ENCODE measurements around the gene CHI3L2. TPM values are rescaled to one million over a fixed set of nuclear protein-coding genes. Genes with fewer than 3 reads are reported as not detected.

Gene CHI3L2
- total RNA-seq, 1 donor from 2014 or later = 50.3 TPM

DNA sequence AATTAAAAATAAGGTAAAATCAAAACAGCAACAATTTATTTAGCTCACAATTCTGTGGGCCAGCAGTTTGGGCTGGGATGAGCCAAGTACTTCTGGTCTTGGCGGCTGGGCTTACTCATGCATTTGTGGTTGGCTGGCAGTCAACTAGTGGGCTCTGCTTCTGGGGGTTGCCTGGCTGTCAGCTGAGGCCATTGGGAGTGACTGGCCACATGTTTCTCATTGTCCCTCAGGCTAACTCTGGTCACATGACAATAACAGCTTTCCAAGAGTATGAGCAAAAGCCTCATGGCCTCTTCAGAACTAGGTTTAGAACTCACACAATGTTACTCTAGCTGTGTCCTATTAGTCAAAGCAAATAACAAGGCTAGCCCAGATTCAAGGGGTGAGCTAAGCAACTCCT lies 47.6 kb downstream of the CHI3L2 start:
- TF ChIP-seq, protein P1, sequence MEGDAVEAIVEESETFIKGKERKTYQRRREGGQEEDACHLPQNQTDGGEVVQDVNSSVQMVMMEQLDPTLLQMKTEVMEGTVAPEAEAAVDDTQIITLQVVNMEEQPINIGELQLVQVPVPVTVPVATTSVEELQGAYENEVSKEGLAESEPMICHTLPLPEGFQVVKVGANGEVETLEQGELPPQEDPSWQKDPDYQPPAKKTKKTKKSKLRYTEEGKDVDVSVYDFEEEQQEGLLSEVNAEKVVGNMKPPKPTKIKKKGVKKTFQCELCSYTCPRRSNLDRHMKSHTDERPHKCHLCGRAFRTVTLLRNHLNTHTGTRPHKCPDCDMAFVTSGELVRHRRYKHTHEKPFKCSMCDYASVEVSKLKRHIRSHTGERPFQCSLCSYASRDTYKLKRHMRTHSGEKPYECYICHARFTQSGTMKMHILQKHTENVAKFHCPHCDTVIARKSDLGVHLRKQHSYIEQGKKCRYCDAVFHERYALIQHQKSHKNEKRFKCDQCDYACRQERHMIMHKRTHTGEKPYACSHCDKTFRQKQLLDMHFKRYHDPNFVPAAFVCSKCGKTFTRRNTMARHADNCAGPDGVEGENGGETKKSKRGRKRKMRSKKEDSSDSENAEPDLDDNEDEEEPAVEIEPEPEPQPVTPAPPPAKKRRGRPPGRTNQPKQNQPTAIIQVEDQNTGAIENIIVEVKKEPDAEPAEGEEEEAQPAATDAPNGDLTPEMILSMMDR (IDR thresholded peaks at IDR 0.05) = no peak
- Histone ChIP-seq H3K27ac (no peak overlapping the region), H3K27me3 (peaks cover 14% of the 10 kb centered on the region), H3K9me3 (no peaks in the 10 kb centered on the region), H3K4me1 (no peaks in the 10 kb centered on the region), H3K36me3 (no peaks in the 10 kb centered on the region), H3K4me3 (no peak overlapping the region)
- intact Hi-C loops (cut with DNase I) = no loop called here
- ATAC-seq = peak; percentile 79
- no peak for DNase-seq

DNA sequence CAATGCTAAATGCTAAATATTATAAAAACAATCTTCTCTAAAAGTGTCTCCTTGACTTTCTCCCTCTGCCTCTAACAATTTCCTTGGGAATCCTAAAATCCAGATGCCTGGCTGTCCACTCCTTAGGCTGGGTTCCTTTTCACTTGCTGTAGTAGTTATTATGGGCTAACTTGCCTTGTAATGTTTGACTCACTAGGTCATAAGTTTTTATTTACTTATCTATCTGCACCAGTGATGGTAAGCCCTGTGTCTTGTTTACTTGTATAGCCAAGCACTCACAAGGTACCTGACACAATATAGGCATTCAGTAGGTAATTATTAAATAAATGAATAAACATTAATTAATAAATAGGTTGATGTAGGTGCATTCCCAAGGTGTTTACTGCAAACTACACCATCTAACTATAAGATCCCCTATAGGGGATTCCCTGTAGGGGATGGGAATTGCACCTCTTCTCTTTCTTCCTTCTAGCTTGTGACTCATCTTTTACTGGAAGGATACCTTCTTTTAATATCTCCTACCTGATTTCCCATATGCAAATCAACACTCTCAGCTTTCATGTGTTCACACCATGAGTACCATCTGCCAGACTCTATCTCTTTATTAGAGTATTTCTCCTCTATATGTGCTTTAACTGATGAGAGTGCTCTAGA lies 48.4 kb downstream of the CHI3L2 start:
- no peak for DNase-seq
- TF ChIP-seq, protein P1 (IDR thresholded peaks at IDR 0.05) = no peak
- H3K27ac ChIP-seq = no peak overlapping the region

DNA sequence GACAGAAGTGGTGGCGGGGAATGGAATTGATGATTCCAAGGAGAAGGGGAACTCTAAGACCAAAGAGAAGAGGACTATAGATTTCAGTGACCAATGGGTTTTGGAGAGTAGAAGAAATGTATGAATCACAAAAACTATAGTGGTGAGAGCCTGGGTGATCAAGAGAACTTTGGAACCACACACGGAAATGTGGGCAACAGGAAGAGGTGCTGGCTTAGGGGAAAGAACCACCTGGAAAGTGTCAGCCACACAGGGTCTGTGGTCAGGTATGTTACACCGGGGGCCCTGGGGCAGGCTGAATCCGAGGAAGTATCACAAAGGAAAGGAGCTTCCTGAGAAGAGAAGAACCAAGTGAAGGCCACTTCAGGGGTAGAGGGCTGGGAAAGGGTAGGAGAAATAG lies 51.6 kb downstream of the CHI3L2 start:
- no peak overlapping the region for H3K27ac ChIP-seq
- H3K4me1 ChIP-seq = no peaks in the 10 kb centered on the region
- no peak overlapping the region for H3K4me3 ChIP-seq
- H3K36me3 ChIP-seq = no peaks in the 10 kb centered on the region
- H3K9me3 ChIP-seq = no peaks in the 10 kb centered on the region
- DNase-seq (no peak), ATAC-seq (no peak)
- H3K27me3 ChIP-seq = no peaks in the 10 kb centered on the region
- TF ChIP-seq, protein P1 (IDR thresholded peaks at IDR 0.05) = no peak
- intact Hi-C loops (cut with DNase I) = no loop called here

More for the DNA sequence above, 48.4 kb downstream of the CHI3L2 start:
- no peaks in the 10 kb centered on the region for H3K9me3 ChIP-seq
- ATAC-seq = no peak
- H3K4me3 ChIP-seq = no peak overlapping the region
- H3K36me3 ChIP-seq = no peaks in the 10 kb centered on the region
- peaks cover 8% of the 10 kb centered on the region for H3K27me3 ChIP-seq
- intact Hi-C loops (cut with DNase I) = no loop called here
- no peaks in the 10 kb centered on the region for H3K4me1 ChIP-seq

DNA sequence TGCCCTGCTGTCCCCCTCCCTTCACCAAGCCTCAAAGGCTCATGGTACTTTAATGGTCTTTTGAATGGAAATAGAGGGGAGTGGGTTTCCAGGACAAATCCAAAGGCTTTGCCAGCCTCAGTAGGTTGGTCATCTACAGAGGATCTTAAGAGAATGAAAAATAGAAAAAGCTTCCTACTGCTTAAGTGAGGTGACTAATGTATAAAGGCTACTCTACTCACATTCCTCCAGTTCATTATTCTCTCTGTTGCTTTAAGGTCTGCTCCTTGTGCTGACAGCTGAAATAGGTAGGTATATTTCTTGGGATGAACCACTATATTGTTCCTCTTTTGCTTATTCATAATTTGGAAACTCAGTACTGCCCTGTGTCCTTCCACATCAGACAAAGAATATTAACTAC lies 52.8 kb downstream of the CHI3L2 start:
- H3K27ac ChIP-seq = no peak overlapping the region
- no peaks in the 10 kb centered on the region for H3K36me3 ChIP-seq
- ATAC-seq (no peak), DNase-seq (no peak)
- H3K9me3 ChIP-seq = no peaks in the 10 kb centered on the region
- intact Hi-C loops (cut with DNase I) = no loop called here
- H3K4me1 ChIP-seq = no peaks in the 10 kb centered on the region
- TF ChIP-seq, protein P1 (IDR thresholded peaks at IDR 0.05) = no peak
- H3K27me3 ChIP-seq = no peaks in the 10 kb centered on the region
- H3K4me3 ChIP-seq = no peak overlapping the region

DNA sequence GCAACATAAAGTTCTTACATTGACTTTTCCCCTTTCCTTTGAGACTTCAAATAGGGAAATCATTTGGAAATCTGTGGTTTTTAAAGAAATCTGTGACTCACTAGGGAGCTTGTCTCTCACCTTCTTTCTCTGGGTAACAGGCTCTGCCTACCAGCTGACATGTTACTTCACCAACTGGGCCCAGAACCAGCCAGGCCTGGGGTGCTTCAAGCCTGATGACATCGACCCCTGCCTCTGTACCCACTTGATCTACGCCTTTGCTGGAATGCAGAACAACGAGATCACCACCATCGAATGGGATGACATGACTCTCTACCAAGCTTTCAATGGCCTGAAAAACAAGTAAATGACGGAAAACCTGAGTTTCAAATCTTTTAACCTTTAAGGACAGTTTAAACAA lies 53.9 kb downstream of the CHI3L2 start:
- Histone ChIP-seq H3K27ac (no peak overlapping the region), H3K27me3 (no peaks in the 10 kb centered on the region), H3K36me3 (no peaks in the 10 kb centered on the region), H3K9me3 (no peaks in the 10 kb centered on the region), H3K4me1 (no peaks in the 10 kb centered on the region), H3K4me3 (no peak overlapping the region)
- DNase-seq = peak; percentile 66
- TF ChIP-seq, protein P1 (IDR thresholded peaks at IDR 0.05) = no peak
- peak; percentile 83 for ATAC-seq
- intact Hi-C loops (cut with DNase I) = no loop called here

DNA sequence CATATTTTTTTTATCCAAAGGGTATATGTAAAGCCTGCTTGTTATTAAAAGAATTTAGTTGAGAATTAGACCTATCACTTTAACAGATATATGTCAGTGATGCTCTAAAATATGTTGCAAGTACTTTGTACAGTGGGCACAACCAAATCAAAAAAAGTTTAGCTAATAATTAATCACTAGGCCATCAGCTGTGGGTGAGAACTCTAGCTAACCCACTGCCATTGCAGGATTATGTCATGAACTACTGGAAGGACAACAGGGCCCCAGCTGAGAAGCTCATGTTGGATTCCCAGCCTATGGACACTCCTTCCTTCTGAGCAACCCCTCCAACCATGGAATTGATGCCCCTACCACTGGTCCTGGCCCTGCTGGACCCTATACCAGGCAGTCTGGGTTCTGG lies 56.3 kb downstream of the CHI3L2 start:
- H3K9me3 ChIP-seq = no peaks in the 10 kb centered on the region
- no peak overlapping the region for H3K4me3 ChIP-seq
- H3K4me1 ChIP-seq = no peaks in the 10 kb centered on the region
- no peaks in the 10 kb centered on the region for H3K36me3 ChIP-seq
- no peaks in the 10 kb centered on the region for H3K27me3 ChIP-seq
- no peak for DNase-seq
- H3K27ac ChIP-seq = no peak overlapping the region
- intact Hi-C loops (cut with DNase I) = no loop called here
- ATAC-seq = no peak
- TF ChIP-seq, protein P1 (IDR thresholded peaks at IDR 0.05) = no peak

Measured in upper lobe of right lung (tissue), 1 donor.